ENCODE measurements around the gene SBK2.

SBK2 gene

GRCh38 chr19:55553217-55554182 is 16.6 kb upstream of the SBK2 start:
- no peaks in the 10 kb centered on the region for H3K36me3 ChIP-seq (ENCODE audit: insufficient read depth, low read length)
- no peaks in the 10 kb centered on the region for H3K27me3 ChIP-seq (ENCODE audit: insufficient read depth, low read length)
- no peak overlapping the region for H3K9ac ChIP-seq (ENCODE audit: low read depth, low read length)
- H3K4me3 ChIP-seq (ENCODE audit: low read length) = no peak overlapping the region
- H3K4me1 ChIP-seq (ENCODE audit: insufficient read depth, low read length) = peaks cover 30% of the 10 kb centered on the region
- no peak overlapping the region for H3K27ac ChIP-seq (ENCODE audit: low read depth, low read length)
- 51% methylated on average over 13 of the region's 13 CpGs for WGBS
- no peaks in the 10 kb centered on the region for H3K9me3 ChIP-seq (ENCODE audit: insufficient read depth, low read depth, low read length)

- no peaks in the 10 kb centered on the region for H3K9me3 ChIP-seq (ENCODE audit: insufficient read depth, low read depth, low read length)
- H3K4me1 ChIP-seq (ENCODE audit: insufficient read depth, low read length) = peaks cover 31% of the 10 kb centered on the region
- no peaks in the 10 kb centered on the region for H3K36me3 ChIP-seq (ENCODE audit: insufficient read depth, low read length)
- 36% methylated on average over 13 of the region's 13 CpGs for WGBS
- no peak overlapping the region for H3K4me3 ChIP-seq (ENCODE audit: low read length)
- H3K27ac ChIP-seq (ENCODE audit: low read depth, low read length) = no peak overlapping the region
- H3K9ac ChIP-seq (ENCODE audit: low read depth, low read length) = no peak overlapping the region
- H3K27me3 ChIP-seq (ENCODE audit: insufficient read depth, low read length) = no peaks in the 10 kb centered on the region
These were observed 15.7 kb upstream of the SBK2 start for GRCh38 chr19:55552620-55553019.

DNA sequence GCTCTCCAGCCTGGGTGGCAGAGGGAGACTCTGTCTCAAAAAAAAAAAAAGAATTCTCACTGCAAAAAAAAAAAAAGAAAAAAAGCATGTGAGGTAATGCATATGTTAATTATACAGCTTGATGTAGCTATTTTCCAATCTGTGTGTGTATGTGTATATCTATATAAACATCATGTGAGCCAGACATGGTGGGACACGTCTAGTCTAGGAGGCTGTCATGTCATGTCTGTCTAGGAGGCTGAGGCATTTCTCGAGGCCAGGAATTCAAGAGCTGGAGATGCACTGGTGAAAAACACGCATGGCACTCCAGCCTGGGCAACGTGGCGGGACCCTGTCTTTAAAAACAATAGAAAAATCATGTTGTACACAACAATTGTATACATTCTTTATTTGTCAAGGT is 15.3 kb upstream of the SBK2 start:
- WGBS = 71% methylated on average over 5 of the region's 5 CpGs
- H3K27ac ChIP-seq (ENCODE audit: low read depth, low read length) = no peak overlapping the region

DNA sequence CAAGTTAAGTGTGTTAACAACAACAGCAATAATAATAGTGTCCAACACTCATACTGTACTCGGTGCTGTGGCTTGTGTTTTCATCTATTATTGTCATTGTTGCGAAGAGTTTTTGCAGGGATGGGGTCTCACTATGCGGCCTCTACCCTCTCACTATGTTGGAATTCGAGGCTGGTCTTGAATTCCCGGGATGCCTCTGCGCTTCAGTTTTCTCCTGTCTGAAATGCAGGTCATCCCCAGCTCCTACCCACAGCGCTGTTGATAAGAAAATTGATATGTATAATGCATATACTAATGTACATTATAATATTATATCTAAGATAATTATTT is 13.4 kb upstream of the SBK2 start:
- WGBS = 5% methylated on average over 5 of the region's 7 CpGs
- Histone ChIP-seq H3K9ac (ENCODE audit: low read depth, low read length) (peak overlapping the region; percentile 73), H3K36me3 (ENCODE audit: insufficient read depth, low read length) (no peaks in the 10 kb centered on the region), H3K27ac (ENCODE audit: low read depth, low read length) (peak overlapping the region; percentile 87), H3K4me1 (ENCODE audit: insufficient read depth, low read length) (peaks cover 50% of the 10 kb centered on the region), H3K4me3 (ENCODE audit: low read length) (peak overlapping the region; percentile 62), H3K9me3 (ENCODE audit: insufficient read depth, low read depth, low read length) (no peaks in the 10 kb centered on the region), H3K27me3 (ENCODE audit: insufficient read depth, low read length) (no peaks in the 10 kb centered on the region)

More for the DNA sequence above, 15.3 kb upstream of the SBK2 start:
- Histone ChIP-seq H3K4me3 (ENCODE audit: low read length) (no peak overlapping the region), H3K27me3 (ENCODE audit: insufficient read depth, low read length) (no peaks in the 10 kb centered on the region), H3K36me3 (ENCODE audit: insufficient read depth, low read length) (no peaks in the 10 kb centered on the region), H3K9ac (ENCODE audit: low read depth, low read length) (no peak overlapping the region), H3K4me1 (ENCODE audit: insufficient read depth, low read length) (peaks cover 35% of the 10 kb centered on the region), H3K9me3 (ENCODE audit: insufficient read depth, low read depth, low read length) (no peaks in the 10 kb centered on the region)

DNA sequence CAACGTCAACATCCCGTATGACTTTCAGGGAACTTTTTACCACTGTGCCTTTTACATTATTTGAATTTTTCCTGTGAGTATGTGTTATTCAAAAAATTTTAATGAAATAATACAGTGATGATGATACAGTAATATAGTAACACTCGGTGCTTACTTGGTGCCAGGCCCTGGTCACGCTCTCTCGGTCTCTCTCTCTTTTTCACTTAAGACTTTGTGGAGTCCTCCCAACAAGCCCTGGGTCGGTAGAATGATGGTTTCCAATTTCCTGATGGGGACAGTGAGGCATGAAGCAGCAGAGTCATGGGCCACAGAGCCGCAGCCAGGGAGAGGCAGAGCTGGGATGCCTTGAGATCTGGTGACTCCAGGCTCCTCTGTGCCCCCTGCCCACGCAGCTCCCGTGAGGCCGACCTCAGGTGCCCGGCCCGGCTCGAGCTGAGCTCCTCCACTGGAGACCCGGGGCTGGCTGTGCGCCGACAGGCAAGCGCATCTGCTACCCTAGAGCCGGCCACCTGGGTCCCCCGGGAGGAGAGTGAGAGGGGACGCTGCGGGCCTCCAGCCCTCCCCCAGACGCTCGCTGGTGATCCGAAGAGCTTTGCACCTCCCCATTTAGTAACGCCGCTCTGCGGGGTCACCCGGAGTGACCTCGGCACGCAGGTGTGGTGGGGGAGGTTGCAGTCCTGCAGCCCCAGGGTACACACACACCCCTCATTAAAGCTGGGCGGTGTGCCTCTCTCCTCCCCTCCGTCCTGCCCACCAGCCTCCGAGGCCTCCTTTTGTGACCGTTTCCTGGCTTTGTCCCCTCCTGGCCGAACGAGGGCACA is 12.8 kb upstream of the SBK2 start:
- Histone ChIP-seq H3K27ac (ENCODE audit: low read depth, low read length) (peak overlapping the region; percentile 87), H3K4me3 (ENCODE audit: low read length) (peak overlapping the region; percentile 62), H3K27me3 (ENCODE audit: insufficient read depth, low read length) (no peaks in the 10 kb centered on the region), H3K9ac (ENCODE audit: low read depth, low read length) (peak overlapping the region; percentile 73), H3K4me1 (ENCODE audit: insufficient read depth, low read length) (peaks cover 46% of the 10 kb centered on the region), H3K36me3 (ENCODE audit: insufficient read depth, low read length) (no peaks in the 10 kb centered on the region), H3K9me3 (ENCODE audit: insufficient read depth, low read depth, low read length) (no peaks in the 10 kb centered on the region)
- 11% methylated on average over 30 of the region's 36 CpGs for WGBS

DNA sequence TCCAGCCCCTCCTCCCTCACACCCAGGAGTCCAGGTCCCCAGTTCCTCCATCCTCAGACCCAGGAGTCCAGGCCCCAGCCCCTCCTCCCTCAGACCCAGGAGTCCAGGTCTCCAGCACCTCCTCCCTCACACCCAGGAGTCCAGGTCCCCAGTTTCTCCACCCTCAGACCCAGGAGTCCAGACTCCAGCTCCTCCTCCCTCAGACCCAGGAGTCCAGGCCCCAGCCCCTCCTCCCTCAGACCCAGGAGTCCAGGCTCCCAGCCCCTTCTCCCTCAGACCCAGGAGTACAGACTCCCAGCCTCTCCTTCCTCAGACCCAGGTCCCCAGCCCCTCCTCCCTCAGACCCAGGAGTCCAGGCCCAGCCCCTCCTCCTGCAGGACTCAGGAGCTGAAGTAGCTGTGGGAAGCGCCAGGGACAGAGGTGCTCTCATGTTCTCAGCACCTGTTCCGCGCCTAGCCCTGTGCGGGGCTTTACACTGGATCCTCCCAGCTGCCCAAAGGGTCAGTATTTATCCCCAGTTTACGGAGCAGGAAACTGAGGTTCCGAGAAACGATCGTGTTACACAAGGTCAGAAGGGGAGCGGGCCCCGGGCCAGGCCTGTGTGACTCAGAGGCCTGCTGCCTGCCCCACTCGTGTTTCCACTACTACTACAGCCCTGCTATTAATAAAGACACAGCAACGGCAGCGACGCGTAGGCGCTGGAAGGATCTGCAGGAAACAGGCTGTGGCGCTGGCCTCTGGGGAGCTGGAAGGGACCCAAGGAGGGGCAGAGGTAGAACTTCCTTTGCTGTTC is 10.1 kb upstream of the SBK2 start:
- no peak overlapping the region for H3K27ac ChIP-seq (ENCODE audit: low read depth, low read length)
- H3K4me1 ChIP-seq (ENCODE audit: insufficient read depth, low read length) = peaks cover 29% of the 10 kb centered on the region; the same call in 1 of the 2 replicates
- WGBS = 79% methylated on average over 17 of the region's 17 CpGs

GRCh38 chr19:55546011-55546410 is 9.1 kb upstream of the SBK2 start:
- Histone ChIP-seq H3K27me3 (ENCODE audit: insufficient read depth, low read length) (no peaks in the 10 kb centered on the region; the same call in 1 of the 2 replicates), H3K9ac (ENCODE audit: low read depth, low read length) (peak overlapping the region; percentile 21; the same call in 1 of the 2 replicates), H3K4me3 (ENCODE audit: low read length) (no peak overlapping the region), H3K9me3 (ENCODE audit: insufficient read depth, low read depth, low read length) (no peaks in the 10 kb centered on the region), H3K36me3 (ENCODE audit: insufficient read depth, low read length) (no peaks in the 10 kb centered on the region), H3K27ac (ENCODE audit: low read depth, low read length) (no peak overlapping the region), H3K4me1 (ENCODE audit: insufficient read depth, low read length) (peaks cover 29% of the 10 kb centered on the region; the same call in 1 of the 2 replicates)
- WGBS = 77% methylated on average over 10 of the region's 11 CpGs

More for the DNA sequence above, 10.1 kb upstream of the SBK2 start:
- Histone ChIP-seq H3K9ac (ENCODE audit: low read depth, low read length) (no peak overlapping the region), H3K36me3 (ENCODE audit: insufficient read depth, low read length) (no peaks in the 10 kb centered on the region), H3K27me3 (ENCODE audit: insufficient read depth, low read length) (no peaks in the 10 kb centered on the region; the same call in 1 of the 2 replicates), H3K4me3 (ENCODE audit: low read length) (no peak overlapping the region), H3K9me3 (ENCODE audit: insufficient read depth, low read depth, low read length) (no peaks in the 10 kb centered on the region)

GRCh38 chr19:55545443-55545842 is 8.5 kb upstream of the SBK2 start, which contains the start of gene SBK3:
Gene SBK3 (minus strand): TSS chr19:55545543. CDS start chr19:55545543, 0 bp downstream.
- Histone ChIP-seq H3K4me1 (ENCODE audit: insufficient read depth, low read length) (peaks cover 25% of the 10 kb centered on the region; the same call in 1 of the 2 replicates), H3K4me3 (ENCODE audit: low read length) (no peak within 1 kb of the TSS), H3K9ac (ENCODE audit: low read depth, low read length) (peak within 1 kb of the TSS; percentile 21; the same call in 1 of the 2 replicates), H3K36me3 (ENCODE audit: insufficient read depth, low read length) (no peaks in the 10 kb centered on the region), H3K27me3 (ENCODE audit: insufficient read depth, low read length) (no peaks in the 10 kb centered on the region; the same call in 1 of the 2 replicates), H3K9me3 (ENCODE audit: insufficient read depth, low read depth, low read length) (no peaks in the 10 kb centered on the region), H3K27ac (ENCODE audit: low read depth, low read length) (no peak within 1 kb of the TSS)
- 88% methylated on average over 10 of the region's 10 CpGs for WGBS

- no peak overlapping the region for H3K9ac ChIP-seq (ENCODE audit: low read depth, low read length)
- WGBS = 74% methylated on average over 23 of the region's 23 CpGs
- H3K36me3 ChIP-seq (ENCODE audit: insufficient read depth, low read length) = no peaks in the 10 kb centered on the region
- H3K4me3 ChIP-seq (ENCODE audit: low read length) = no peak overlapping the region
- no peaks in the 10 kb centered on the region for H3K9me3 ChIP-seq (ENCODE audit: insufficient read depth, low read depth, low read length)
- no peaks in the 10 kb centered on the region; the same call in 1 of the 2 replicates for H3K27me3 ChIP-seq (ENCODE audit: insufficient read depth, low read length)
- H3K4me1 ChIP-seq (ENCODE audit: insufficient read depth, low read length) = peaks cover 20% of the 10 kb centered on the region; the same call in 1 of the 2 replicates
- no peak overlapping the region for H3K27ac ChIP-seq (ENCODE audit: low read depth, low read length)
These were observed 8.0 kb upstream of the SBK2 start for GRCh38 chr19:55544776-55545439.

DNA sequence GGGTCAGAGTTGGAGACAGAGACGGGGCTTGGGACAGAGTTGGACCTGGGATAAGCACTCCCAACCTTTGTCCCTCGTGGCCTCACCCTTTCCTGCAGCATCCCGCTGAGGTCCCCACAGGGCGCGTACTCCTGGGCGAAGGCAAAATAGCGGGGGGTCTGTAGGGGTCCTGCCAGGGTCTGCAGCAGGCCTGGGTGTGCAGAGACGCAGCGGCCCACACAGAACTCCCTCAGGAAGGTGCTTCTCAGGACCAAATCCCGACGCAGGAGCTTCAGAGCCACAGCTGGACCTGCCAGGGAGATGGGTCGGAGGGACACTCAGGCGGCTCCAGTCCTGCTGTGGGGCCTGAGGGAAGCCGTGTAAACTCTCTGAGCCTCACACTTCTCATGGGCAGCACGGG is 7.1 kb upstream of the SBK2 start:
- Histone ChIP-seq H3K27me3 (ENCODE audit: insufficient read depth, low read length) (no peaks in the 10 kb centered on the region; the same call in 1 of the 2 replicates), H3K4me1 (ENCODE audit: insufficient read depth, low read length) (peaks cover 20% of the 10 kb centered on the region; the same call in 1 of the 2 replicates), H3K36me3 (ENCODE audit: insufficient read depth, low read length) (no peaks in the 10 kb centered on the region), H3K9me3 (ENCODE audit: insufficient read depth, low read depth, low read length) (no peaks in the 10 kb centered on the region), H3K27ac (ENCODE audit: low read depth, low read length) (no peak overlapping the region), H3K9ac (ENCODE audit: low read depth, low read length) (no peak overlapping the region), H3K4me3 (ENCODE audit: low read length) (no peak overlapping the region)
- WGBS = 80% methylated on average over 15 of the region's 15 CpGs

Data from HUES64 (cell line).